H1 (cell line): ENCODE results near the gene VPS13C. TPM values are rescaled to one million over a fixed set of nuclear protein-coding genes. Genes with fewer than 3 reads are reported as not detected.

Experiments
- CTCF ChIA-PET: fragments of 300-600 bp; sonication (Branson Sonifier 250); formaldehyde crosslinking; loops from one replicate; lab custom pipeline; 2021; ENCODE audit not compliant: partially characterized antibody; lab: Charles Lee
- POLR2A ChIA-PET: fragments of 300-600 bp; sonication (Branson Sonifier 250); formaldehyde crosslinking; loops from one replicate; lab custom pipeline; 2021; ENCODE audit warnings: inconsistent platforms; ENCODE audit not compliant: partially characterized antibody; lab: Charles Lee
- DNase-seq, 2 experiments: peaks; one replicate each; pipeline versions ENCODE4 v3.0.0 to v3.0.0-alpha.2; 2010 to 2022; ENCODE audit warnings: low spot score in 2 of 2, low read depth in 1 of 2, mixed read lengths in 1 of 2
- FAIRE-seq: peaks from 2 replicates; lab custom pipeline; 2011; peaks lifted over from hg19 to GRCh38; lab: Jason Lieb, UNC
- H2AFZ ChIP-seq: 2 replicates; pipeline ENCODE4 v1.8.1; 2012; ENCODE audit warnings: low read length, inconsistent platforms
- H2AK5ac ChIP-seq: 2 replicates; pipeline ENCODE4 v1.6.1; 2013; ENCODE audit warnings: low read depth, low read length
- H2BK120ac ChIP-seq: replicated peaks from 2 replicates; pipeline ENCODE3; 2013; ENCODE audit warnings: low read depth, low read length, inconsistent platforms
- H2BK12ac ChIP-seq: 2 replicates; pipeline ENCODE4 v1.6.1; 2013; ENCODE audit warnings: low read depth, low read length
- H2BK15ac ChIP-seq: 2 replicates; pipeline ENCODE4 v1.6.1; 2013; ENCODE audit warnings: low read length
- H2BK20ac ChIP-seq: 2 replicates; pipeline ENCODE4 v1.6.1; 2013; ENCODE audit warnings: low read length
- H2BK5ac ChIP-seq: 2 replicates; pipeline ENCODE4 v1.6.1; 2013; ENCODE audit warnings: low read depth, low read length
- H3K14ac ChIP-seq: 2 replicates; pipeline ENCODE4 v1.6.1; 2013; ENCODE audit warnings: inconsistent platforms; ENCODE audit not compliant: insufficient read length
- H3K18ac ChIP-seq: 2 replicates; pipeline ENCODE4 v1.6.1; 2013; ENCODE audit warnings: low read length; ENCODE audit errors: extremely low read depth
- H3K23ac ChIP-seq: 2 replicates; pipeline ENCODE4 v1.6.1; 2013; ENCODE audit warnings: inconsistent platforms; ENCODE audit not compliant: insufficient read length
- H3K23me2 ChIP-seq: 2 replicates; pipeline ENCODE4 v1.6.1; 2013; ENCODE audit warnings: low read depth, low read length
- H3K27ac ChIP-seq: 2 replicates; pipeline ENCODE4 v1.6.1; 2011; ENCODE audit warnings: low read depth, low read length, inconsistent platforms
- H3K27me3 ChIP-seq, 4 experiments: replicated peaks in 1 of 4; 1 replicate in 1 of 4; 2 replicates in 3 of 4; pipeline versions ENCODE4 v1.6.1 to v1.8.1; 2011 to 2013; ENCODE audit warnings: low read length in 3 of 4, mild to moderate bottlenecking in 3 of 4, inconsistent platforms in 2 of 4, mixed read lengths in 2 of 4, moderate library complexity in 1 of 4; ENCODE audit not compliant: control insufficient read depth in 3 of 4, insufficient read depth in 3 of 4; ENCODE audit errors: extremely low read depth in 1 of 4
- H3K36me3 ChIP-seq, 4 experiments: 2 replicates each; pipeline versions ENCODE4 v1.6.1 to v1.8.1; 2011 to 2013; ENCODE audit warnings: mild to moderate bottlenecking in 4 of 4, low read length in 3 of 4, moderate library complexity in 2 of 4, control low read depth in 1 of 4, inconsistent platforms in 1 of 4; ENCODE audit not compliant: insufficient read depth in 4 of 4, control insufficient read depth in 2 of 4
- H3K4ac ChIP-seq: replicated peaks from 2 replicates; pipeline ENCODE3; 2013; ENCODE audit warnings: low read length, low read depth, mixed read lengths, inconsistent platforms; ENCODE audit not compliant: insufficient read length
- H3K4me1 ChIP-seq, 4 experiments: replicated peaks in 1 of 4; 1 replicate in 1 of 4; 2 replicates in 3 of 4; pipeline versions ENCODE4 v1.6.1 to v1.8.1; 2011 to 2013; ENCODE audit warnings: low read length in 3 of 4, inconsistent platforms in 2 of 4, mixed read lengths in 1 of 4; ENCODE audit not compliant: insufficient read depth in 4 of 4, control insufficient read depth in 3 of 4
- H3K4me2 ChIP-seq, 2 experiments: 2 replicates each; pipeline versions ENCODE4 v1.6.1 to v1.8.1; 2011 to 2013; ENCODE audit warnings: low read depth in 2 of 2, low read length in 2 of 2, control low read depth in 1 of 2, inconsistent platforms in 1 of 2, mild to moderate bottlenecking in 1 of 2; ENCODE audit not compliant: insufficient read depth in 1 of 2
- H3K4me3 ChIP-seq, 4 experiments: fragments of 200-600, 300-600 bp in 1 of 4; sonication (generic), shearing (Covaris generic), sonication (Bioruptor Twin) in 1 of 4; 2 replicates each; pipeline versions ENCODE4 v1.5.1 to v1.8.1; 2011 to 2016; ENCODE audit warnings: low read length in 4 of 4, low read depth in 3 of 4, control low read depth in 2 of 4, inconsistent platforms in 2 of 4, mild to moderate bottlenecking in 2 of 4, mixed read lengths in 1 of 4, moderate library complexity in 1 of 4; ENCODE audit not compliant: insufficient read depth in 2 of 4; ENCODE audit errors: extremely low read depth in 1 of 4
- H3K56ac ChIP-seq: replicated peaks from 2 replicates; pipeline ENCODE3; 2013; ENCODE audit warnings: low read depth, mild to moderate bottlenecking, mixed read lengths, low read length, inconsistent platforms; ENCODE audit not compliant: insufficient read length
- H3K79me1 ChIP-seq: 2 replicates; pipeline ENCODE4 v1.6.1; 2013; ENCODE audit warnings: low read depth, low read length, control low read depth
- H3K79me2 ChIP-seq, 2 experiments: 2 replicates each; pipeline versions ENCODE4 v1.6.1 to v1.8.1; 2012 to 2013; ENCODE audit warnings: low read length in 2 of 2, mild to moderate bottlenecking in 2 of 2, inconsistent platforms in 1 of 2; ENCODE audit not compliant: insufficient read depth in 2 of 2, control insufficient read depth in 1 of 2
- H3K9ac ChIP-seq, 4 experiments: replicated peaks in 1 of 4; 1 replicate in 1 of 4; 2 replicates in 3 of 4; pipeline versions ENCODE4 v1.6.1 to v1.8.1; 2011 to 2013; ENCODE audit warnings: low read depth in 3 of 4, low read length in 3 of 4, control low read depth in 2 of 4, mild to moderate bottlenecking in 2 of 4, moderate library complexity in 2 of 4, inconsistent platforms in 1 of 4; ENCODE audit errors: extremely low read depth in 1 of 4
- H3K9me3 ChIP-seq, 2 experiments: 2 replicates each; pipeline versions ENCODE4 v1.6.1 to v1.8.1; 2012 to 2013; ENCODE audit warnings: mild to moderate bottlenecking in 2 of 2, moderate library complexity in 2 of 2, control low read depth in 1 of 2, inconsistent platforms in 1 of 2, low read depth in 1 of 2, low read length in 1 of 2, mixed read lengths in 1 of 2; ENCODE audit not compliant: insufficient read depth in 2 of 2
- H4K20me1 ChIP-seq, 2 experiments: replicated peaks in 1 of 2; 2 replicates each; pipeline versions ENCODE3 to v1.8.1; 2011 to 2013; ENCODE audit warnings: inconsistent platforms in 2 of 2, low read length in 2 of 2, mild to moderate bottlenecking in 1 of 2; ENCODE audit not compliant: insufficient read depth in 2 of 2, control insufficient read depth in 1 of 2
- H4K5ac ChIP-seq: 2 replicates; pipeline ENCODE4 v1.6.1; 2013; ENCODE audit warnings: low read length, low read depth, mixed read lengths, inconsistent platforms; ENCODE audit not compliant: insufficient read length
- H4K8ac ChIP-seq: 2 replicates; pipeline ENCODE4 v1.8.0; 2013; ENCODE audit warnings: mild to moderate bottlenecking, moderate library complexity, low read length, inconsistent platforms; ENCODE audit not compliant: insufficient read depth; ENCODE audit errors: extremely low read depth
- H4K91ac ChIP-seq: replicated peaks from 2 replicates; pipeline ENCODE3; 2013; ENCODE audit warnings: low read length, mixed read lengths, inconsistent platforms; ENCODE audit not compliant: insufficient read length
- CBX8 ChIP-seq: fragments of 300-800, 300-1000 bp; sonication (generic); IDR thresholded peaks from 2 replicates; pipeline ENCODE4 v1.7.1; 2016; ENCODE audit warnings: low read depth, low read length, borderline replicate concordance
- FOSL1 ChIP-seq: IDR thresholded peaks from 2 replicates; pipeline ENCODE4 v1.6.1; 2011; ENCODE audit warnings: mild to moderate bottlenecking, low read depth, low read length, moderate library complexity; ENCODE audit not compliant: insufficient read depth
- RAD21 ChIP-seq, 2 experiments: IDR thresholded peaks in 1 of 2; conservative IDR thresholded peaks in 1 of 2; 2 replicates each; pipeline ENCODE4 v1.6.1; 2011; ENCODE audit warnings: low read depth in 2 of 2, low read length in 2 of 2, improper control_type of control experiment in 1 of 2, inconsistent platforms in 1 of 2, mild to moderate bottlenecking in 1 of 2, moderate library complexity in 1 of 2
- RFX5 ChIP-seq: IDR thresholded peaks from 2 replicates; pipeline ENCODE4 v1.6.1; 2011; ENCODE audit warnings: low read depth, low read length, improper control_type of control experiment, borderline replicate concordance
- SIX5 ChIP-seq: IDR thresholded peaks from 2 replicates; pipeline ENCODE4 v1.6.1; 2011; ENCODE audit warnings: mild to moderate bottlenecking, low read depth, low read length
- YY1 ChIP-seq: IDR thresholded peaks from 2 replicates; pipeline ENCODE4 v1.6.1; 2011; ENCODE audit warnings: low read depth, mild to moderate bottlenecking, low read length
- WGBS, 2 experiments: shearing (Covaris generic) in 1 of 2; methylation state at CpG; one replicate each; pipeline versions ENCODE4 v1.1.6 to v1.1.7; 2013 to 2015; ENCODE audit warnings: low lambda C conversion rate in 2 of 2, mixed read lengths in 2 of 2, inconsistent platforms in 1 of 2, low coverage in 1 of 2, missing lambda C conversion rate in 1 of 2; ENCODE audit not compliant: insufficient replicate concordance in 2 of 2, insufficient coverage in 1 of 2, insufficient read length in 1 of 2; ENCODE audit errors: extremely low coverage in 1 of 2, missing lambda C conversion rate in 1 of 2; 5-methylcytosine and 5-hydroxymethylcytosine counted together
- polyA plus RNA-seq, 7 experiments: library from polyadenylated mRNA; depleted of rRNA in 3 of 7; stranded (reverse) in 5 of 7; unstranded in 2 of 7; fragments of >200 nt in 5 of 7; fragments of 200-250 nt in 2 of 7; gene quantifications; 1 replicate in 5 of 7; 2 replicates in 1 of 7; 4 replicates in 1 of 7; pipeline versions ENCODE4 v1.2.1 to v1.2.3, GENCODE V29; 2011 to 2013; ENCODE audit warnings: missing spikeins in 2 of 7, mixed read lengths in 2 of 7
- total RNA-seq: library from RNA; stranded (reverse); fragmentation: NEBNext Ultra II Directional; extraction: Animal tissue kit (Norgen Biotek cat#: 25700); gene quantifications from 2 replicates; pipeline ENCODE4 v1.2.1, GENCODE V29; 2021
- TF ChIP-seq, protein P1 (sequence below): IDR thresholded peaks from 2 replicates; pipeline ENCODE4 v1.6.1; 2011; ENCODE audit warnings: low read length, improper control_type of control experiment

Gene VPS13C
- total and polyA plus RNA-seq, 2 of the 8 experiments (the other 6 are each of a cell fraction or from before 2014, with no cell fraction given): 4.8 to 18.8 TPM

GRCh38 chr15:62020576-62021160 is 39.6 kb downstream of the VPS13C start:
- H3K4ac ChIP-seq: no peak overlapping the region
- no peaks in the 10 kb centered on the region for H4K20me1 ChIP-seq
- H3K4me2 ChIP-seq: no peak overlapping the region
- H3K23ac ChIP-seq: no peak overlapping the region
- no peak overlapping the region for H3K4me3 ChIP-seq
- no peaks in the 10 kb centered on the region for H3K79me2 ChIP-seq
- no peaks in the 10 kb centered on the region for H3K79me1 ChIP-seq
- no peak overlapping the region for H3K56ac ChIP-seq
- no peak overlapping the region for H3K27ac ChIP-seq
- no peaks in the 10 kb centered on the region for H3K23me2 ChIP-seq
- peaks cover 0 to 2% (median 0%) of the 10 kb centered on the region in 4 experiments; a peak in 1 of 8 replicates for H3K36me3 ChIP-seq
- no peaks in the 10 kb centered on the region for H3K4me1 ChIP-seq
- H3K18ac ChIP-seq: no peak overlapping the region
- FAIRE-seq (no peak), DNase-seq (no peak)
- H4K91ac ChIP-seq: no peak overlapping the region
- no peak overlapping the region for H2AK5ac ChIP-seq
- 88 to 100% methylated on average over 1 to 3 of the region's 3 CpGs for WGBS, 2 experiments
- ChIA-PET POLR2A (no interaction called here), CTCF (interaction anchor here (0.7 to 1.1 kb wide), 3 partner anchors 9 to 216 kb away, joined by 3 read pairs; no protein-coding TSS in a partner anchor)
- no peak overlapping the region for H4K5ac ChIP-seq
- no peaks in the 10 kb centered on the region for H3K9me3 ChIP-seq
- no peak overlapping the region for H2BK120ac ChIP-seq
- H2BK12ac ChIP-seq: no peak overlapping the region
- H3K9ac ChIP-seq: no peak overlapping the region
- no peak overlapping the region for H2BK15ac ChIP-seq
- H2AFZ ChIP-seq: no peak overlapping the region
- no peak overlapping the region for H2BK20ac ChIP-seq
- no peak overlapping the region for H4K8ac ChIP-seq
- no peaks in the 10 kb centered on the region for H3K27me3 ChIP-seq
- H3K14ac ChIP-seq: no peak overlapping the region
- no peak for TF ChIP-seq SIX5
- TF ChIP-seq FOSL1: no peak
- no peak for TF ChIP-seq YY1
- no peak for TF ChIP-seq RFX5
- TF ChIP-seq CBX8: no peak
- TF ChIP-seq, protein P1, sequence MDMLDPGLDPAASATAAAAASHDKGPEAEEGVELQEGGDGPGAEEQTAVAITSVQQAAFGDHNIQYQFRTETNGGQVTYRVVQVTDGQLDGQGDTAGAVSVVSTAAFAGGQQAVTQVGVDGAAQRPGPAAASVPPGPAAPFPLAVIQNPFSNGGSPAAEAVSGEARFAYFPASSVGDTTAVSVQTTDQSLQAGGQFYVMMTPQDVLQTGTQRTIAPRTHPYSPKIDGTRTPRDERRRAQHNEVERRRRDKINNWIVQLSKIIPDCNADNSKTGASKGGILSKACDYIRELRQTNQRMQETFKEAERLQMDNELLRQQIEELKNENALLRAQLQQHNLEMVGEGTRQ: no peak
- TF ChIP-seq RAD21 (IDR thresholded peaks at IDR 0.05 in 1 of 2, conservative IDR thresholded peaks at IDR 0.05 in 1 of 2; ENCODE audit: low read depth in 2 of 2, low read length in 2 of 2): no peak
- H2BK5ac ChIP-seq: no peak overlapping the region
